Central memory CD8-positive, alpha-beta T cell (primary cell): ENCODE data around the gene MTM1.

Experiments
- ATAC-seq: fragments of 150-1000 bp; cut with Tn5 transposase; replicated peaks from 2 replicates; pipeline ENCODE4 v1.10.0; 2022; ENCODE audit warnings: mild to moderate bottlenecking, moderate FRiP score, moderate number of reproducible peaks; ENCODE audit not compliant: poor library complexity, severe bottlenecking; ENCODE audit errors: extremely low read depth
- DNase-seq, 2 donors: peaks; one replicate each; pipeline ENCODE4 v3.0.0; 2021; ENCODE audit warnings: low spot score in 2 of 2
- H3K27ac Mint-ChIP-seq: one replicate; pipeline ENCODE4 v1.8.0; 2022; ENCODE audit warnings: low read depth, mild to moderate bottlenecking, moderate library complexity, mixed read lengths
- H3K27me3 Mint-ChIP-seq: one replicate; pipeline ENCODE4 v1.8.0; 2022; ENCODE audit warnings: mixed read lengths
- H3K36me3 Mint-ChIP-seq: one replicate; pipeline ENCODE4 v1.8.0; 2022; ENCODE audit warnings: mild to moderate bottlenecking, moderate library complexity, mixed read lengths; ENCODE audit not compliant: insufficient read depth
- H3K4me1 Mint-ChIP-seq: one replicate; pipeline ENCODE4 v1.8.0; 2022; ENCODE audit warnings: mixed read lengths
- H3K4me3 Mint-ChIP-seq: one replicate; pipeline ENCODE4 v1.8.0; 2022; ENCODE audit warnings: mild to moderate bottlenecking, moderate library complexity, mixed read lengths
- H3K9me3 Mint-ChIP-seq: one replicate; pipeline ENCODE4 v1.8.0; 2022; ENCODE audit warnings: mixed read lengths

The MTM1 gene

GRCh38 chrX:150587585-150588503 is 19.4 kb downstream of the MTM1 start:
- Mint-ChIP-seq H3K4me3 (no peak overlapping the region), H3K27ac (no peak overlapping the region), H3K27me3 (no peaks in the 10 kb centered on the region), H3K36me3 (peaks cover 4% of the 10 kb centered on the region), H3K9me3 (no peaks in the 10 kb centered on the region), H3K4me1 (peaks cover 6% of the 10 kb centered on the region)
- peak; percentile 19 to 29 for DNase-seq
- ATAC-seq, result no peak

- no peak for ATAC-seq
- no peak for DNase-seq
- no peak overlapping the region for H3K27ac Mint-ChIP-seq
- peaks cover 11% of the 10 kb centered on the region for H3K36me3 Mint-ChIP-seq
- peaks cover 12% of the 10 kb centered on the region for H3K4me1 Mint-ChIP-seq
- H3K27me3 Mint-ChIP-seq, result no peaks in the 10 kb centered on the region
- no peaks in the 10 kb centered on the region for H3K9me3 Mint-ChIP-seq
- no peak overlapping the region for H3K4me3 Mint-ChIP-seq
Measured at GRCh38 chrX:150594584-150594983, 26.2 kb downstream of the MTM1 start.

DNA sequence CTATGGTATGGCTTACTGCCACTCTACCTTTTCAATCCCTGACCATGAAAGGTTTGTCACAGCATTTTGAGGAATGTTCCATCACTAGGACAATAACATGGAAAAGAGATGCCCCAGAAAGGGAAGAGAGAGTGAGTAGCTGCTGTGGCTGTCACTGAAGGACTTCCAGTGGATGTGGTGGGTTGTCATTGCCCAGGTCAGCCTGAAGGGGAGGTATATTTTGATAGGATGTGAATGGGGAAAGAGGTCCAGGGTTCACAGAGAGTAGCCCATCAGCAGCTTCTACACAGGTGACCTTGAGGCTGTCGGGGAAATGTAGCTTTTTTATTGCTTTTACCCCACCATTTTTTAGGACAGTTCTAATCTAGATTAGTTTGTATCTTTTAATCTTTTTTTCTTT is 30.8 kb downstream of the MTM1 start:
- H3K27me3 Mint-ChIP-seq, result no peaks in the 10 kb centered on the region
- no peak for ATAC-seq
- peaks cover 19% of the 10 kb centered on the region for H3K36me3 Mint-ChIP-seq
- no peak overlapping the region for H3K4me3 Mint-ChIP-seq
- H3K9me3 Mint-ChIP-seq, result no peaks in the 10 kb centered on the region
- DNase-seq, result no peak
- peaks cover 17% of the 10 kb centered on the region for H3K4me1 Mint-ChIP-seq
- no peak overlapping the region for H3K27ac Mint-ChIP-seq

GRCh38 chrX:150602296-150602695 is 33.9 kb downstream of the MTM1 start:
- H3K27me3 Mint-ChIP-seq, result no peaks in the 10 kb centered on the region
- peaks cover 14% of the 10 kb centered on the region for H3K36me3 Mint-ChIP-seq
- H3K27ac Mint-ChIP-seq, result no peak overlapping the region
- no peak for ATAC-seq
- no peaks in the 10 kb centered on the region for H3K9me3 Mint-ChIP-seq
- H3K4me1 Mint-ChIP-seq, result peaks cover 17% of the 10 kb centered on the region
- no peak for DNase-seq
- no peak overlapping the region for H3K4me3 Mint-ChIP-seq

DNA sequence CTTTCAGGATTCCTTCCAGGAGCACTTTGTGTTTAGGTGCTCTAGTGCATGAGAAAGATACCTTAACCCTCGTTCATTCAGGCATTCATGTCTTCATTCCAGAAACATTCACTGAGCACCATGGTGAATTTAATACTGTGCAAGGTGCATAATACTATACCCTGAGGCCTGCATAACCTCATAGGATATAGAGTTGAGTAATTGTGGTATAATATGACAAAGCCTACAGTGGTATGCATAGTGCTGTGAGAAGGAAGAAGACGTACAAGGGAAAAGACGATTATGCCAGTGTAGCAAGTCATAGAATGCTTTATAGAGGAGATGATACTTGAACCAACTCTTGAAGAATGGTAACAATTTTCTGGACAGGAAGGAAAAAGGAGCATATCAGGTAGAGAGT is 34.3 kb downstream of the MTM1 start:
- H3K36me3 Mint-ChIP-seq, result peaks cover 14% of the 10 kb centered on the region
- ATAC-seq, result no peak
- H3K4me1 Mint-ChIP-seq, result peaks cover 17% of the 10 kb centered on the region

GRCh38 chrX:150605603-150606002 is 37.2 kb downstream of the MTM1 start:
- Mint-ChIP-seq H3K4me3 (no peak overlapping the region), H3K9me3 (no peaks in the 10 kb centered on the region), H3K27me3 (no peaks in the 10 kb centered on the region), H3K4me1 (peaks cover 22% of the 10 kb centered on the region), H3K27ac (no peak overlapping the region), H3K36me3 (peaks cover 14% of the 10 kb centered on the region)
- no peak for DNase-seq
- ATAC-seq, result no peak

More for the DNA sequence above, 34.3 kb downstream of the MTM1 start:
- H3K27ac Mint-ChIP-seq, result no peak overlapping the region
- H3K27me3 Mint-ChIP-seq, result no peaks in the 10 kb centered on the region
- no peak for DNase-seq
- no peaks in the 10 kb centered on the region for H3K9me3 Mint-ChIP-seq
- no peak overlapping the region for H3K4me3 Mint-ChIP-seq

GRCh38 chrX:150607201-150607600 is 38.8 kb downstream of the MTM1 start:
- Mint-ChIP-seq H3K36me3 (peaks cover 13% of the 10 kb centered on the region), H3K27me3 (no peaks in the 10 kb centered on the region), H3K9me3 (no peaks in the 10 kb centered on the region), H3K4me1 (peaks cover 17% of the 10 kb centered on the region), H3K4me3 (no peak overlapping the region), H3K27ac (no peak overlapping the region)
- ATAC-seq (no peak), DNase-seq (no peak)

DNA sequence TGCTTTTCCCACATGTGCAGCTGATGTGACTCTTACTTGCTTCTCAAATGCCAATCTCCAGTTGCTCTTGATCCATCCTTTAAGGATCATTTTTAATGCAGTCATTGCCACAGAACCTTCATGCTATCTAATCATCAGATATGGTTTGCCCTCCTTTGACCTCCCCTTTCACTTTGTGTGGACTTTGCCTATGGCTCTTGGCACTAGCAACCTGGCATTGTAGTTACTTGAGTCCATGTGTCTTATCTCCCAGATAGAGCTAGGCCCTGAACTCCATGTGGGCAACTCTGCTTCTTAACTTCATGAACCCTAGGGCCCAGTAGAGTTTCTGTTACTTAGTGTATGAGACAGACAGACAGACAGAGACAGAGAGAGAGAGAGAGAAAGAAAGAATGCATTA is 41.6 kb downstream of the MTM1 start:
- no peak overlapping the region for H3K27ac Mint-ChIP-seq
- DNase-seq (no peak), ATAC-seq (no peak)
- H3K4me1 Mint-ChIP-seq, result peaks cover 5% of the 10 kb centered on the region
- H3K27me3 Mint-ChIP-seq, result no peaks in the 10 kb centered on the region
- H3K4me3 Mint-ChIP-seq, result no peak overlapping the region
- H3K9me3 Mint-ChIP-seq, result no peaks in the 10 kb centered on the region
- peaks cover 16% of the 10 kb centered on the region for H3K36me3 Mint-ChIP-seq

DNA sequence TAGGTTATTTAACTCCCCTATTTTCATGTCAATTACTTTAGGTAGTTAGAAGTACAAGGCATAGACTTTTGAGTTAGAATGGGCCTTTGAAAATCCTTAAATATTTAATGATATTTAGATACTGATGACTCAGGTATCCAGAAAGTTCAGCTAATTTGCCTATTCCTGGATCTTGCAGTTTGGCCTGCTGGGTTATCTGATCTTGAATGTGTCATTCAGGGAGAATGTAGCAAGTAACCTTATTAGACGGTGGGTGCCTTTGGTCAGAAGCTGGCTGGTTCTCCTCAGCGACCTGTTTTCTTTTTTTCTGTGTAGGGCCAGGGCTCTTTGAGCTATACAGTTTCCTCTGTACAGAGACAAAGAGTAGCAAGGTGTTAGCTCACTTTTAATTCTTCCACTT is 42.0 kb downstream of the MTM1 start:
- peaks cover 20% of the 10 kb centered on the region for H3K36me3 Mint-ChIP-seq
- no peak for DNase-seq

GRCh38 chrX:150615356-150615755 is 46.9 kb downstream of the MTM1 start:
- DNase-seq (no peak), ATAC-seq (no peak)
- no peaks in the 10 kb centered on the region for H3K4me1 Mint-ChIP-seq
- no peaks in the 10 kb centered on the region for H3K9me3 Mint-ChIP-seq
- no peaks in the 10 kb centered on the region for H3K27me3 Mint-ChIP-seq
- H3K4me3 Mint-ChIP-seq, result no peak overlapping the region
- H3K27ac Mint-ChIP-seq, result no peak overlapping the region
- H3K36me3 Mint-ChIP-seq, result peaks cover 24% of the 10 kb centered on the region

More for the DNA sequence above, 42.0 kb downstream of the MTM1 start:
- H3K9me3 Mint-ChIP-seq, result no peaks in the 10 kb centered on the region
- H3K4me3 Mint-ChIP-seq, result no peak overlapping the region
- peaks cover 5% of the 10 kb centered on the region for H3K4me1 Mint-ChIP-seq
- H3K27ac Mint-ChIP-seq, result no peak overlapping the region
- no peaks in the 10 kb centered on the region for H3K27me3 Mint-ChIP-seq
- ATAC-seq, result no peak

DNA sequence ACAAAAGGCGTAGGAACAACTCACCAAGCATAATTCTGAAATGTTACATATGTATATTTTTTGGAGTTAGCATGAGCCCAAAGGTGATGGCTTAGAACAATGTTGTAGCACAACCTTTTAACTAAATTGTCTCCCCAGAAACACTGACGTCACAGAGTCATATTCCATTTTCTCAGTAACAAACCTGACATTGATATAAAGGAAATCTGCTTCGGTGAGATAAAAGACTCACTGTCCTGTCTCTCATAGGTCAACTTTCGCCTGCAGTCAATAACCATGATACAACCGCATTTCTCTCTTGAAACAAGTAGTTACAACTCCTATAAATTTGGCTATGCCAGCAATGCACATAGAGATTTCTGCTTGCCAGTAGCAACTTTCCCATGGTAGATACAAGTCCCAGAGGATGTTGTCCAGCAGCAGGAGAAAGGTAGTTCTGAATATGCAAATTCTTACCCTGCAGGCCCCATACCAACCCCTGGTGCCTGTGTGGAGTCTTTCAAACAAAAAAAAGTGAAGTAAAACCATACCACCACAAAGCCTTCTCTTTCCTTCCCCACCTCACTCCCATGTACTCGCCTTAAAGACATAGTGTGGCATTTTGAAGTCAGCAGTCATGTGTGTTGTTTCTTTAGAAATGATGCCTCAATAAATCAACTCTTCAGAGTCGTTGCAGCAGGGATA is 47.9 kb downstream of the MTM1 start:
- H3K9me3 Mint-ChIP-seq, result no peaks in the 10 kb centered on the region
- no peak for DNase-seq
- peaks cover 30% of the 10 kb centered on the region for H3K36me3 Mint-ChIP-seq
- no peaks in the 10 kb centered on the region for H3K4me1 Mint-ChIP-seq
- no peak overlapping the region for H3K4me3 Mint-ChIP-seq
- no peaks in the 10 kb centered on the region for H3K27me3 Mint-ChIP-seq
- H3K27ac Mint-ChIP-seq, result no peak overlapping the region
- ATAC-seq, result no peak

GRCh38 chrX:150616863-150617198 is 48.4 kb downstream of the MTM1 start:
- Mint-ChIP-seq H3K27ac (no peak overlapping the region), H3K27me3 (no peaks in the 10 kb centered on the region), H3K4me3 (no peak overlapping the region), H3K36me3 (peaks cover 31% of the 10 kb centered on the region), H3K4me1 (no peaks in the 10 kb centered on the region), H3K9me3 (no peaks in the 10 kb centered on the region)
- no peak for DNase-seq
- ATAC-seq, result no peak

DNA sequence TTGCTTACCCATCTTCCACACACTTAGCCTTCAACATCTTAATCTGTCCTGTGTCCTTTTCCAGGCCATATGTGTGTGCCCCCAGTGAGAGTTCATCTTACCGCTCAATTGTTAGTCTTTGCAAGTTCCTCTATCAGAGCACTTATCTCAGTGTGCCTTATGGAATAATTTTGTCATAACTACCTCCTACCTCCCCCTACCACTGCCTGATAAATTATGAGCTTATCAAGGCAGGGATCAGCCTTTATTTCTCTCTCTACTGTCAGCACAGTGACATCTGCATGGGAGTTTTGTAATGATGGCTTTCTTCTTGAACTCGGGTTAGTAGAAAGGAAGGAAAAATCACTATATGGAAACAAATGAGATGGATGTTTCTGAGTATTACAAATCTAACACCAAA is 53.2 kb downstream of the MTM1 start:
- peaks cover 19% of the 10 kb centered on the region for H3K36me3 Mint-ChIP-seq
- no peak for DNase-seq
- no peaks in the 10 kb centered on the region for H3K4me1 Mint-ChIP-seq
- no peaks in the 10 kb centered on the region for H3K27me3 Mint-ChIP-seq
- no peak overlapping the region for H3K27ac Mint-ChIP-seq
- H3K9me3 Mint-ChIP-seq, result no peaks in the 10 kb centered on the region
- no peak for ATAC-seq
- H3K4me3 Mint-ChIP-seq, result no peak overlapping the region
